ENCODE data around the gene RBM20. TPM values are rescaled to one million over a fixed set of nuclear protein-coding genes. Genes with fewer than 3 reads are reported as not detected.

The RBM20 gene
- total RNA-seq, 1 donor from 2014 or later, result 0.05 TPM

DNA sequence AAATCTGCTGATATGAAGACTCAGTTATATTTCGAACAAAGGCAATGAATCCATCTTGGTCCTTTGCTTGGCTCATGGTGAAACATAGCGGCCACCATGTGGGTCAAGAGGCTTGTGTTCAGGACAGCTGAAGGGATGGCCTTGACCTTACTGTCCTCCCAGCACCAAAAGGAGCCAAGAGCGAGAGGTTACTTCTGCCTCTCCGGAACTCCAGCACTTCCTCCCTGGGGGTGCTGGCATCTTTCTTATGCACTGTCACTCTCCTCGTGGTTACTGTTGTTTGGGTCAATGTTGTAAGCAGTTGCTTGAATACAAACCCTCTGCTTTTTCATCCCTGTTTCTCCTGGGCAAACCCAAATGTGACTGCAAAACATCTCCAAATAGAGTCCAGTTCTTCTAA lies 100.6 kb downstream of the RBM20 start:
- Mint-ChIP-seq H3K9me3 (peaks cover 6% of the 10 kb centered on the region), H3K36me3 (ENCODE audit: low read depth) (peaks cover 4% of the 10 kb centered on the region), H3K27ac (no peak overlapping the region), H3K27me3 (no peaks in the 10 kb centered on the region), H3K4me3 (no peak overlapping the region), H3K4me1 (peaks cover 37% of the 10 kb centered on the region)
- intact Hi-C loops (cut with micrococcal nuclease), result loop anchor here (5.0 kb wide), 4 partner anchors 58 to 853 kb away; partner anchors contain the start of gene ADRA2A
- DNase-seq, result no peak

DNA sequence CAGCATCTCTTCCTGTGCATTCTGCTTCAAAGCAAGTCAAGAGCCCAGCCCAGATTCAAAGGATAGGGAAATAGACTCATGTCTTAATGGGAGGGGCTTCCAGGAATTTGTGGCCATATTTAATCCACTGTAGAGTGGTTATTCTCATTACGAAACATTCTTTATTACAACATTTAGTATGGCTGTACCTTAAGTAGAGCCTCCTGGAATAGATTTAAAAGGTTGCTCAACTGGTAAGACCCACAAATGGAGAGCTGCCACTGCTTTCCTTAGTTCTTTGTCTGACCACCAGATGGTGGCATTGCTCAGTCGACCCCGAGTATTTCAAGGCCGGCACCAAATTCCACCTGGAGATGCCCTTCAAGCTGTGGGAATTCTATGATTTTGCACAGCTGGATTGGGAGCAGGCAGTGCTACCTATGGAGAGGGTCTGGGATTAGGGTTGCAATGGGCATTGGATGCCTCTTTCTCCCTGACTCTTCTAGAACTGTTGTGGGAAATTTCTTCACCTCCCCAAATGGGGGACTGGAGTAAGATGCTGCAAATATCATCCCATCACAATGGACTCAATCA lies 102.2 kb downstream of the RBM20 start:
- no peaks in the 10 kb centered on the region for H3K27me3 Mint-ChIP-seq
- H3K9me3 Mint-ChIP-seq, result peaks cover 6% of the 10 kb centered on the region
- H3K4me1 Mint-ChIP-seq, result peaks cover 43% of the 10 kb centered on the region
- peak; percentile 84 for DNase-seq
- H3K27ac Mint-ChIP-seq, result no peak overlapping the region
- intact Hi-C loops (cut with micrococcal nuclease), result loop anchor here (1.0 to 5.0 kb wide), 7 partner anchors 28 to 851 kb away; partner anchors contain the start of gene ADRA2A
- peaks cover 4% of the 10 kb centered on the region for H3K36me3 Mint-ChIP-seq (ENCODE audit: low read depth)
- no peak overlapping the region for H3K4me3 Mint-ChIP-seq

DNA sequence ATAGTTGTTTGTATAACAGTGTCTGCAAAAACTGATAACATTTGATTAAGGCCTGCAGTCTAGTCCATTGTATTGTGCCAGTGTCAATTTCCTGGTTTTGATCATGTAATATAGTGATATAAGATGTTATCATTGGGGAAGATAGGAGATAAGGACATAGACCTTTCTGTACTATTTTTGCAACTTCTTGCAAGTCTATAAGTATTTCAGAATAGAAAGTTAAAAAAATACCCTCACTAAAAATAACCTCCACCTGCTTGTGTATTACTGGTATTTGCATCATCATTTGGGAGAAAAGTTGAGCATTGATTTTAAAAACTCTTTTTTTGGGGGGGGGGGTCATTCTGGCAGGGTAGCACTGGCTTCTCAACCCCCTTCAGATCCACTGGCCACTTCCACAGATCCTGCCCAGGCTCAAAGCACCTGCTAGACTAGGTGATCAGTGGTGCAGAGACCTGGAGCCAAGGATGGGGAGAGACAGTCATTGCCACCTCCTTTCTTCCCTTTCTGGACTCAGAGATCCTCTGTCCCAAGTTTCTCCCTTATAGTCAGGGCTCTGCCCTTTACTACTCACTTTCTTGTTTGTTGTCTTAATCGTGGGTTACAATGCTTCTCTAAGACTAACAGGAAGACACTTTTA lies 103.0 kb downstream of the RBM20 start:
- no peaks in the 10 kb centered on the region for H3K27me3 Mint-ChIP-seq
- peaks cover 4% of the 10 kb centered on the region for H3K36me3 Mint-ChIP-seq (ENCODE audit: low read depth)
- H3K4me3 Mint-ChIP-seq, result peak overlapping the region; percentile 31
- DNase-seq, result no peak
- H3K9me3 Mint-ChIP-seq, result peaks cover 6% of the 10 kb centered on the region
- H3K27ac Mint-ChIP-seq, result peak overlapping the region; percentile 51
- intact Hi-C loops (cut with micrococcal nuclease), result loop anchor here (1.0 to 5.0 kb wide), 7 partner anchors 27 to 850 kb away; partner anchors contain the start of gene ADRA2A
- peaks cover 41% of the 10 kb centered on the region for H3K4me1 Mint-ChIP-seq

DNA sequence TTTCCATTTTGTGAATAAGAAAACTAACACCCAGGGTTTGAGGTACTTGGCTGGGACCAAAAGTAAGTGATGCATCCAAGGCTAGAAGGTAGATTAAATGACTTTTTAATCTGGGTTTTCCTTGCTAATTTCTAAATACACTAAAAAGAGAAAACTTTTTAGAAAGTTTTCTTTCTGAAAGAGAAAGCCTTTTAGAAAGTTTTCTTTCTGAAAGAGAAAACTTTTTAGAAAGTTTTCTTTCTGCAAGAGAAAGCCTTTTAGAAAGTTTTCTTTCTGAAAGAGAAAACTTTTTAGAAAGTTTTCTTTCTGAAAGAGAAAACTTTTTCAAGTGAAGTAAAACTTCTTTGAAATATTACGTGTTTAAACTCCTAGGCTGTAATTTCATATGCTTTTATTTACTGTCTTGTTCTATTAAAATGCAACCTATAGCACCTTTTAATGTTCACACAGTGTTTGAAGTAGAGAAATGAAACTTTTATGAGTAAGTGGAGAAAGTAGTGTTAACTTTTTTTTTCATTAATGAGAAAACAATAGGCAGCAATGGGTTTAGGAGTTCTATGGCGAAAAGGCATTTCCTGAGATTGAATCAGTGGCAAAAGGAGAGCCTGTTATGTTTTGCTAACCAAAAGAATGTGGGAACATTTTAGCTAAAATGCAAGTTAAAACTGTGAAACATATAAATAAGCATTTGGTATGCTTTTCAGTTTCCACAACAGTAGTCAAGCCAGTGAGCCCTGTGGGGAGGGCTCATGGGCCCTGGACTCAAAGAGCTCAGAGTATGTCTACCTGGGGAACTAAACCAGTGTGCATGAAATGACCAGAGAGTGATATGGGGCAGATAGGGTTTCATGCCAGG lies 103.7 kb downstream of the RBM20 start:
- Mint-ChIP-seq H3K9me3 (peaks cover 6% of the 10 kb centered on the region), H3K27me3 (no peaks in the 10 kb centered on the region), H3K36me3 (ENCODE audit: low read depth) (peaks cover 4% of the 10 kb centered on the region), H3K27ac (peak overlapping the region; percentile 51), H3K4me1 (peaks cover 38% of the 10 kb centered on the region), H3K4me3 (peak overlapping the region; percentile 31)
- no peak for DNase-seq
- intact Hi-C loops (cut with micrococcal nuclease), result loop anchor here (2.0 to 5.0 kb wide), 5 partner anchors 54 to 849 kb away; partner anchors contain the start of gene ADRA2A

DNA sequence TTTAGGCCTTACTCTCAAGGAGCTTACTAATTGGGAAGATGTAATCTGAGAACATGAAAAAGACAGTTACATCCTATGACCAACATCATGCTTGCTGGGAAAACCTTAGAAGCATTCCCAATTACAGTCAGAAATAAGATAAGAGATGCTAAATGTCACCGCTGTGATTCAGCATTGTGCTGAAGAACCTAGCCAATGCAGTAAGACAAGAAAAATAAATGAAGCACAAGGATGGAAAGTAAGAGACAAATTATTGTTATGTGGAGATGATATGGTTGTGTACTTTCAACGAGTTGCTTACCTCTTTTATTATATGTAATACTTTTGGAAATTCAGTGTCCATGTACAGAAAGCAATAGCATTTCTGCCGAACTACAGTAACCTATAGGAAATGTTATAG lies 104.8 kb downstream of the RBM20 start:
- Mint-ChIP-seq H3K4me3 (no peak overlapping the region), H3K27ac (no peak overlapping the region), H3K4me1 (peaks cover 40% of the 10 kb centered on the region), H3K27me3 (no peaks in the 10 kb centered on the region), H3K9me3 (peaks cover 6% of the 10 kb centered on the region), H3K36me3 (ENCODE audit: low read depth) (peaks cover 4% of the 10 kb centered on the region)
- intact Hi-C loops (cut with micrococcal nuclease), result loop anchor here (5.0 kb wide), 4 partner anchors 53 to 848 kb away; partner anchors contain the start of gene ADRA2A
- no peak for DNase-seq

DNA sequence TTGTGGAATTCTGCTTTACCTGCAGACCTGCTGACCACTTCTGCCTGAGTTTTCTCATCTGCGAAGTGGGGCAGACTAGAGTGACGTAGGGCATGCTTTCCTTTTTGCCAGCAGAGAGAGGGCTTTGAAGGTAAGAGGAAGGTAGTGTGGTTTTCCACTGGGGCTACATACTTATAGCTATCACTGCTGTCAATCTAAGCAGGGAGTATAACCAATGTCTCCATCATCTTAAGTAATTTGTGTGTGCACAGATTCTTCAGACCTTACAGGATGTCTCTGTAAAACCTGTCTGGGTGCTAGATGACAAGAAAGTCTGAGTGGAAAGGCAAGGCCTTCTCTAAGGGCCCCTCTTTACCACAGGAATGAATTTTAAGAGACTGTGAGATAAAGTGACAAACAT lies 106.8 kb downstream of the RBM20 start:
- intact Hi-C loops (cut with micrococcal nuclease), result loop anchor here (1.0 kb wide), 1 partner anchor 23 kb away; no protein-coding TSS in a partner anchor
- DNase-seq, result no peak
- H3K27ac Mint-ChIP-seq, result no peak overlapping the region
- no peaks in the 10 kb centered on the region for H3K27me3 Mint-ChIP-seq
- no peak overlapping the region for H3K4me3 Mint-ChIP-seq
- peaks cover 4% of the 10 kb centered on the region for H3K36me3 Mint-ChIP-seq (ENCODE audit: low read depth)
- H3K9me3 Mint-ChIP-seq, result peaks cover 13% of the 10 kb centered on the region
- H3K4me1 Mint-ChIP-seq, result peaks cover 48% of the 10 kb centered on the region

DNA sequence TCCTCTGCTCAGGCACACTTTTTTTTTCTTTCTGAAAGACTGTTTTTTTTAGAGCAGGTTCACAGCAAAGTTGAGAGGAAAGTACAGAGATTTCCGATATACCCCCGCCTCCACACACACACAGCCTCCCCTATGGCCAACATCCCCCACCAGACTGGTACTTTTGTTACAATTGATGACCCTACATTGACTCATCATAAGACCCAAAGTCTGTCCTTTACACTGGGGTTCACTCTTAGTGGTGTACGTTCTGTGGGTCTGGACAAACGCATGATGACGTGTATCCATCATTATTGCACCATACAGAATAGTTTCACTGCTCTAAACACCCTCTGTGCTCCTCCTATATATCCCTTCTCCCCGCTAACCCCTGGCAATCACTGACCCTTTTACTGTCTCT lies 107.7 kb downstream of the RBM20 start:
- H3K27ac Mint-ChIP-seq, result peak overlapping the region; percentile 66
- H3K36me3 Mint-ChIP-seq (ENCODE audit: low read depth), result peaks cover 4% of the 10 kb centered on the region
- peaks cover 13% of the 10 kb centered on the region for H3K9me3 Mint-ChIP-seq
- H3K4me3 Mint-ChIP-seq, result no peak overlapping the region
- no peak for DNase-seq
- H3K27me3 Mint-ChIP-seq, result no peaks in the 10 kb centered on the region
- intact Hi-C loops (cut with micrococcal nuclease), result loop anchor here (1.0 kb wide), 1 partner anchor 22 kb away; no protein-coding TSS in a partner anchor
- peaks cover 43% of the 10 kb centered on the region for H3K4me1 Mint-ChIP-seq

DNA sequence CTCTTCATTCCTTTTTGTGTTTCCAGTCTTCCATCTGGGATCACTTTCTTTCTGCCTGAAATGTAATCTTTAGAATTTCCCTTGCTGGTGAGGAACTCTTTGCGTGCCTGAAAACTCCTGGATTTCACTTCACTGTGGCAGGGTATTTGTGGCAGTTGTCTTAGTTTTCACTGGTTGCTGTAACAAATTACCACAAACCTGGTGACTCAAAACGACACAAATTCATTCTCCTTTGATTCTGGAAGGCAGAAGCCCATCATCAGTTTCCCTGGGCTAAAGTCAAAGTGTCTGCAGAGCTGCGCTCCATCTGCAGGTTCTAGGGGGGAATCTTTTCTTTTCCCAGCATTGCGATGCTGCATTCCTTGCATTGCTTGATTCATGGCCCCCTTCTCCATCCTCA lies 109.3 kb downstream of the RBM20 start:
- Mint-ChIP-seq H3K4me1 (peaks cover 31% of the 10 kb centered on the region), H3K27me3 (no peaks in the 10 kb centered on the region), H3K9me3 (peaks cover 13% of the 10 kb centered on the region), H3K36me3 (ENCODE audit: low read depth) (peaks cover 4% of the 10 kb centered on the region), H3K4me3 (no peak overlapping the region), H3K27ac (no peak overlapping the region)
- intact Hi-C loops (cut with micrococcal nuclease), result no loop called here
- DNase-seq, result no peak

DNA sequence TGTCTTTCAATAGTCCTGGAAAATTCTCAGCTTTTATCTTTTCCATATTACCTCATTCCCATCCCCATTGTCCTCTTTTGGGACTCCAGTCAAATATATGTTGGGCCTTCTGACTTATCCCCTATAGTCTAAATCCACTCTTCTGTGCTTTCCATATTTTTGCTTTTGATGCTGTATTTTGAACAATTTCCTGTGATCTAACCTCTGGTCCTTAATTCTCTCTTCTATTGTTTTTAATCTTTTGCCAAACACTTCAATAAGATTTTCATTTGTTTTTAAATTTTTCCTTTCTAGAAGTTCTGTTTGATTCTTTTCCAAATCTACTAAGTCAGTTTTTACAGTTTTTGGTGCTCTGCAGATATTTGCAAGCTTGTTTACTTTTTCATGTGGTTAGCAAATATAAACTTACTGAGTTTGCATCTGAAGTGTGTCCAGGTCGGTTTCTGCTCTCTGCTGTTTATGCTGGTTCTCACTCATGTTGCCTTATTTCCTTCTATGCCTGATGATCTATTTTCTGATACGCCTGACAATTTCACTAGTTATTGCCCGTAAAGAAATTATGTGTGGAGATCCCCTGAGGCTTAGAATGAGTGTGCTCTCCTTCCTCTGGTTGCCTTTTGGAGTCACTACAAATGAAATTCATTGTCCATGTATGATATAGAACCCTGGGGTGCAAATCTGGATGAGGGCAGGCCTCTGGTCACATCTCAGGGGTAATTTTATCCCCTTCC lies 110.4 kb downstream of the RBM20 start:
- H3K9me3 Mint-ChIP-seq, result peaks cover 7% of the 10 kb centered on the region
- no peak for DNase-seq
- no peaks in the 10 kb centered on the region for H3K27me3 Mint-ChIP-seq
- H3K36me3 Mint-ChIP-seq (ENCODE audit: low read depth), result peaks cover 2% of the 10 kb centered on the region
- peaks cover 30% of the 10 kb centered on the region for H3K4me1 Mint-ChIP-seq
- no peak overlapping the region for H3K27ac Mint-ChIP-seq
- H3K4me3 Mint-ChIP-seq, result no peak overlapping the region
- intact Hi-C loops (cut with micrococcal nuclease), result no loop called here

DNA sequence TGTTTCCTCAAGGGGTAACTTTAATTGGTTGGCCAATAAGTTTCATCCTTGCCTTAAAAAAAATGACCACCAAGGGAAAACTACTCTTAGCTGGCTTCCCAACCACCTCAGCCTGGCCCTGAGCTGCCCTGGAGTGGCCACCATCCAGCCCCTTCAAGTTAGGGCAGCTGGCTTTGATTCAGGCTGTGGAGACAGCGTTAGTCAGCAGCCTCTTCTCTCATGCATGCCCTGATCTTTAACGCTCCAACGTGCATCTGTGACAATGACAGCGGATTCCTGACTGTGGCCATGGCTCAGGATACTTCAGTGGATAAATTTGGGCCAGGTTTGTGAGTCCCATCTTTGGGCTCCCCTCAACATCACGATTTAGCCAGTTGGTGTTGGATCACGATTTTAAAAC lies 111.6 kb downstream of the RBM20 start:
- Mint-ChIP-seq H3K4me3 (no peak overlapping the region), H3K36me3 (ENCODE audit: low read depth) (no peaks in the 10 kb centered on the region), H3K4me1 (peaks cover 25% of the 10 kb centered on the region), H3K27me3 (no peaks in the 10 kb centered on the region), H3K27ac (no peak overlapping the region), H3K9me3 (peaks cover 7% of the 10 kb centered on the region)
- DNase-seq, result no peak
- intact Hi-C loops (cut with micrococcal nuclease), result no loop called here

DNA sequence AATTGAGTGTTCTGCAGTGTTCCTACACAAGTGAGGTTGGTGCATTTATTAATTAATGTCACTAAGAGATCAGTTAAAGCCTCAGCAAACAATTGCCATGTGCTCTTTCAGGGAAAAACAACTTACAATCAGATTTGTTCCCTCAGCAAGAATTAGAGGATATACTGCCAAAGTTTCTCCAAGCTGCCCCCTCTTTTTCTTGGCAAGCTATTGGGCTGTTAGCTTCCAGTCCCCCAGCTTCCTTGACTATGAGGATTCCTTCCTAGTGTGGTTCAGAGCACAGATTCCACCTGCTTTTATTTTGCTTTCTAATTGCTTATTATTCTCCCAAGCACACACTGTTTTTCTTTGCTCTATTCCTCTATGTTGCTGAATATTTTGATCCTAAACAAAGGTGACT lies 112.7 kb downstream of the RBM20 start:
- no peak for DNase-seq
- no peaks in the 10 kb centered on the region for H3K27me3 Mint-ChIP-seq
- H3K4me1 Mint-ChIP-seq, result peaks cover 16% of the 10 kb centered on the region
- H3K9me3 Mint-ChIP-seq, result peaks cover 7% of the 10 kb centered on the region
- H3K36me3 Mint-ChIP-seq (ENCODE audit: low read depth), result no peaks in the 10 kb centered on the region
- intact Hi-C loops (cut with micrococcal nuclease), result no loop called here
- no peak overlapping the region for H3K27ac Mint-ChIP-seq
- H3K4me3 Mint-ChIP-seq, result no peak overlapping the region

DNA sequence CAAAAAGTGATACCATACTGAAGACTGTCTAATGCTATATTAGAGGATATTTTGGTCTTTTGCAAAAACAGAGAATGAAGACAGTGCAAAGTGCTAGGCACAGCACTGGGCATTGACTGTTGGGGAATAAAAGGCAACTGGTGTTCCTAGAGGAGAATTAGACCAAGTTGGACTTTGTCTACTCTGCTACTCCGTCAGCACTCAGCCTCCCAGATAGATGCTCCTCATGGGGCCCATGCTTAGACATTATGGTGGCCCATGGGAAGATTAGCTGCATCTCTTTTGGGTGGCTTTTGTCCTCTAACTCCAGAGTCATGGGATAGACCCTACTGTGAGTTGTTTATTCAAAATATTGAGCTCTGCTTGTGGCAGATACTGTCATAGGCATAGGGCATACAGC lies 113.5 kb downstream of the RBM20 start:
- no peak for DNase-seq
- Mint-ChIP-seq H3K36me3 (ENCODE audit: low read depth) (no peaks in the 10 kb centered on the region), H3K27ac (no peak overlapping the region), H3K4me3 (no peak overlapping the region), H3K27me3 (no peaks in the 10 kb centered on the region), H3K9me3 (peaks cover 7% of the 10 kb centered on the region), H3K4me1 (peaks cover 12% of the 10 kb centered on the region)
- intact Hi-C loops (cut with micrococcal nuclease), result no loop called here

DNA sequence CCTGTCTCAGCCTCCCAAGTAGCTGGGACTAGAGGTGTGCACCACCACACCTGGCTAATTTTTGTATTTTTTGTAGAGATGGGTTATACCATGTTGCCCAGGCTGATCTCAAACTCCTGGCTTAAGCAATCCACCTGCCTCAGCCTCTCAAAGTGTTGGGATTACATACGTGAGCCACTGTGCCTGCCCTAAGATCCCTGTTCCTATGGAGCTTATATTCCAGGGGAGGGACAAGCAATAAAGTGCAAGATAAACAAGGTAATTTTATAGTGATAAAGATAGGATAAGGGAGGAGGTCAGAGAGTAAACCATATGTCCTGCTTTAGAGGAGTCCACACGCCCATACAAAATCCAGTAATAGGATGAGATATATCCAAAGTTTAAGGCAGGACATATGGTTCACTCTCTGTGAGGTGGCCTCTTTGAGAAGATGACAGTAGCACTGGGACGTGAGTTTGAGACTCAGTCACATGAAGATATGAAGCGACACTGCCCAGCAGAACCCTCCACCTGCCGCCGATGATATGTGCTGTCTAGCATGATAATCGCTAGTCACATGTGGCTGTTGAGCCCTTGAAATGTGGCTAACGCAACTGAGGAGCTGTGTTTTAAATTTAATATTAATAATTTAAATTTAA lies 114.1 kb downstream of the RBM20 start:
- intact Hi-C loops (cut with micrococcal nuclease), result no loop called here
- Mint-ChIP-seq H3K27me3 (no peaks in the 10 kb centered on the region), H3K4me3 (no peak overlapping the region), H3K9me3 (peaks cover 7% of the 10 kb centered on the region), H3K27ac (no peak overlapping the region), H3K4me1 (peaks cover 12% of the 10 kb centered on the region), H3K36me3 (ENCODE audit: low read depth) (no peaks in the 10 kb centered on the region)
- no peak for DNase-seq

All from activated CD4-positive, alpha-beta T cell treated with anti-CD3 and anti-CD28 coated beads, Interleukin-2, amount 10 ng/mL, durations not matched to agents 24 days and 14 days (primary cell).